Liver (tissue), 9 donors: ENCODE results near the gene HK2. TPM values are rescaled to one million over a fixed set of nuclear protein-coding genes. Genes with fewer than 3 reads are reported as not detected.

Experiments used
- DNase-seq: peaks from one replicate; pipeline ENCODE4 v3.0.0-alpha.2; 2017; ENCODE audit warnings: low spot score
- H3K27ac ChIP-seq, 2 donors: one replicate each; pipeline ENCODE4 v1.7.0; 2013; ENCODE audit warnings: inconsistent platforms in 2 of 2, low read length in 2 of 2, control low read depth in 1 of 2, low read depth in 1 of 2, mild to moderate bottlenecking in 1 of 2
- H3K27me3 ChIP-seq, 4 donors: one replicate each; pipeline versions ENCODE4 v1.6.1 to v1.7.0; 2013; ENCODE audit warnings: low read length in 3 of 4, inconsistent platforms in 1 of 4, mild to moderate bottlenecking in 1 of 4, moderate library complexity in 1 of 4; ENCODE audit not compliant: control insufficient read depth in 4 of 4, insufficient read depth in 4 of 4
- H3K36me3 ChIP-seq, 4 donors: one replicate each; pipeline versions ENCODE4 v1.6.1 to v1.7.0; 2013; ENCODE audit warnings: low read length in 3 of 4, mild to moderate bottlenecking in 3 of 4, low read depth in 1 of 4, moderate library complexity in 1 of 4; ENCODE audit not compliant: control insufficient read depth in 4 of 4, insufficient read depth in 3 of 4
- H3K4me1 ChIP-seq, 4 donors: one replicate each; pipeline versions ENCODE4 v1.6.1 to v1.7.0; 2013; ENCODE audit warnings: low read length in 3 of 4, mild to moderate bottlenecking in 3 of 4, moderate library complexity in 1 of 4; ENCODE audit not compliant: control insufficient read depth in 4 of 4, insufficient read depth in 4 of 4
- H3K4me3 ChIP-seq, 3 donors: one replicate each; pipeline versions ENCODE4 v1.6.1 to v1.7.0; 2013; ENCODE audit warnings: low read length in 3 of 3, control low read depth in 1 of 3, low read depth in 1 of 3, mild to moderate bottlenecking in 1 of 3
- H3K9ac ChIP-seq, 2 donors: one replicate each; pipeline ENCODE4 v1.7.0; 2013; ENCODE audit warnings: low read length in 2 of 2, mild to moderate bottlenecking in 2 of 2, moderate library complexity in 2 of 2, control low read depth in 1 of 2, low read depth in 1 of 2
- H3K9me3 ChIP-seq, 4 donors: one replicate each; pipeline versions ENCODE4 v1.6.1 to v1.7.0; 2013; ENCODE audit warnings: low read length in 3 of 4; ENCODE audit not compliant: control insufficient read depth in 4 of 4
- CTCF ChIP-seq: fragments of 150-350 bp; IDR thresholded peaks from 2 replicates; pipeline ENCODE4 v1.5.1; 2017; ENCODE audit warnings: improper control_type of control experiment, low read depth, low read length; ENCODE audit not compliant: missing input control
- EGR1 ChIP-seq, 2 donors: IDR thresholded peaks; 2 replicates each; pipeline ENCODE4 v1.6.1; 2016 to 2018; ENCODE audit warnings: antibody characterized with exemption in 2 of 2, low read depth in 2 of 2
- FOXA1 ChIP-seq: IDR thresholded peaks from 2 replicates; pipeline ENCODE4 v1.6.1; 2016; ENCODE audit warnings: antibody characterized with exemption
- FOXA2 ChIP-seq: IDR thresholded peaks from 2 replicates; pipeline ENCODE4 v1.6.1; 2016; ENCODE audit warnings: antibody characterized with exemption
- GABPA ChIP-seq, 2 donors: IDR thresholded peaks in 1 of 2; conservative IDR thresholded peaks in 1 of 2; 2 replicates each; pipeline ENCODE4 v1.6.1; 2016; ENCODE audit warnings: antibody characterized with exemption in 2 of 2, mild to moderate bottlenecking in 1 of 2, moderate library complexity in 1 of 2
- HNF4A ChIP-seq, 2 donors: conservative IDR thresholded peaks; 2 replicates each; pipeline ENCODE4 v1.6.1; 2016; ENCODE audit warnings: antibody characterized with exemption in 2 of 2, mild to moderate bottlenecking in 2 of 2
- HNF4G ChIP-seq: IDR thresholded peaks from 2 replicates; pipeline ENCODE4 v1.6.1; 2016; ENCODE audit warnings: antibody characterized with exemption
- JUND ChIP-seq, 2 donors: IDR thresholded peaks; 2 replicates each; pipeline ENCODE4 v1.6.1; 2016; ENCODE audit warnings: antibody characterized with exemption in 2 of 2
- NR2F2 ChIP-seq: IDR thresholded peaks from 2 replicates; pipeline ENCODE4 v1.6.1; 2016; ENCODE audit warnings: antibody characterized with exemption
- RAD21 ChIP-seq, 2 donors: IDR thresholded peaks; 2 replicates each; pipeline ENCODE4 v1.6.1; 2016; ENCODE audit warnings: antibody characterized with exemption in 2 of 2, mild to moderate bottlenecking in 2 of 2
- REST ChIP-seq: IDR thresholded peaks from 2 replicates; pipeline ENCODE4 v1.6.1; 2016; ENCODE audit warnings: antibody characterized with exemption, mild to moderate bottlenecking
- RXRA ChIP-seq, 2 donors: IDR thresholded peaks; 2 replicates each; pipeline ENCODE4 v1.6.1; 2017 to 2018; ENCODE audit warnings: antibody characterized with exemption in 2 of 2, mild to moderate bottlenecking in 1 of 2
- SP1 ChIP-seq: IDR thresholded peaks from 2 replicates; pipeline ENCODE4 v1.6.1; 2018; ENCODE audit warnings: antibody characterized with exemption, mild to moderate bottlenecking
- TAF1 ChIP-seq: conservative IDR thresholded peaks from 2 replicates; pipeline ENCODE4 v1.6.1; 2016; ENCODE audit warnings: antibody characterized with exemption, mild to moderate bottlenecking
- YY1 ChIP-seq: IDR thresholded peaks from 2 replicates; pipeline ENCODE4 v1.6.1; 2016; ENCODE audit warnings: antibody characterized with exemption, mild to moderate bottlenecking
- ZBTB33 ChIP-seq: IDR thresholded peaks from 2 replicates; pipeline ENCODE4 v1.6.1; 2016; ENCODE audit warnings: antibody characterized with exemption
- WGBS: extraction: QIAGEN DNeasy Blood & Tissue Kit; methylation state at CpG from one replicate; pipeline ENCODE4 v1.1.7; 2013; 5-methylcytosine and 5-hydroxymethylcytosine counted together
- polyA plus RNA-seq, 2 donors: library from polyadenylated mRNA; stranded (reverse) in 1 of 2; unstranded in 1 of 2; fragments of 200-250 nt in 1 of 2; fragments of >200 nt in 1 of 2; fragmentation: Nextera tagmentation in 1 of 2; extraction: Ambion mirVana in 1 of 2; gene quantifications; one replicate each; pipeline versions ENCODE4 v1.2.1 to v1.2.3, GENCODE V29; 2013 to 2015
- total RNA-seq, 2 donors: library from RNA; depleted of rRNA; stranded (reverse); fragments of >200 nt; gene quantifications; one replicate each; pipeline ENCODE4 v1.2.3, GENCODE V29; 2014
- TF ChIP-seq, protein P1 (sequence below): IDR thresholded peaks from 2 replicates; pipeline ENCODE4 v1.6.1; 2016; ENCODE audit warnings: antibody characterized with exemption
- donor health status: healthy.
- donor health status: healthy.
- donor health status: healthy.
- donor health status: healthy.
- donor health status: healthy.

The HK2 gene
- total and polyA plus RNA-seq, 4 donors = 0.21 to 3.5 (median 1.0) TPM

- 81% methylated on average over 17 of the region's 17 CpGs for WGBS
- no peak overlapping the region for H3K9ac ChIP-seq
- no peaks in the 10 kb centered on the region for H3K36me3 ChIP-seq
- no peak overlapping the region for H3K27ac ChIP-seq
- no peak overlapping the region for H3K4me3 ChIP-seq
- H3K9me3 ChIP-seq = no peaks in the 10 kb centered on the region
- DNase-seq = no peak
- no peaks in the 10 kb centered on the region for H3K4me1 ChIP-seq
- no peaks in the 10 kb centered on the region for H3K27me3 ChIP-seq
- TF ChIP-seq ZBTB33 (no peak), HNF4A (conservative IDR thresholded peaks at IDR 0.05) (no peak)
Observed at GRCh38 chr2:74862020-74862964, 28.4 kb downstream of the HK2 start.

GRCh38 chr2:74863802-74864248 is 29.9 kb downstream of the HK2 start:
- TF ChIP-seq, protein P1, sequence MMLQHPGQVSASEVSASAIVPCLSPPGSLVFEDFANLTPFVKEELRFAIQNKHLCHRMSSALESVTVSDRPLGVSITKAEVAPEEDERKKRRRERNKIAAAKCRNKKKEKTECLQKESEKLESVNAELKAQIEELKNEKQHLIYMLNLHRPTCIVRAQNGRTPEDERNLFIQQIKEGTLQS = no peak
- TF ChIP-seq GABPA (IDR thresholded peaks at IDR 0.05 in 1 of 2, conservative IDR thresholded peaks at IDR 0.05 in 1 of 2) = no peak
- no peak for TF ChIP-seq FOXA2
- TF ChIP-seq HNF4A (conservative IDR thresholded peaks at IDR 0.05) = no peak
- TF ChIP-seq YY1 = no peak
- TF ChIP-seq NR2F2 = no peak
- no peak for TF ChIP-seq TAF1
- no peak for TF ChIP-seq JUND (IDR thresholded peaks at IDR 0.05)
- TF ChIP-seq EGR1 (IDR thresholded peaks at IDR 0.05; ENCODE audit: low read depth in 2 of 2) = no peak
- no peak for TF ChIP-seq RXRA (IDR thresholded peaks at IDR 0.05)
- TF ChIP-seq REST = no peak
- TF ChIP-seq FOXA1 = no peak
- TF ChIP-seq SP1 = no peak
- TF ChIP-seq ZBTB33 = no peak
- no peak for TF ChIP-seq CTCF
- no peak for TF ChIP-seq HNF4G
- no peak for TF ChIP-seq RAD21 (IDR thresholded peaks at IDR 0.05)
- Histone ChIP-seq H3K27me3 (peaks cover 0 to under 1% (median 0%) of the 10 kb centered on the region in 4 donors), H3K27ac (no peak overlapping the region), H3K4me1 (no peaks in the 10 kb centered on the region), H3K9ac (no peak overlapping the region), H3K9me3 (no peaks in the 10 kb centered on the region), H3K4me3 (no peak overlapping the region), H3K36me3 (no peaks in the 10 kb centered on the region)
- WGBS = 74% methylated on average over 3 of the region's 3 CpGs
- no peak for DNase-seq
